SK-N-SH treated with all-trans-retinoic acid at 6 μM for 48 hours (cell line): ENCODE measurements around the gene CPA3.

Experiments
- TCF4 ChIP-seq: fragments of 250-450 bp; sonication (Bioruptor Pico); IDR thresholded peaks from 2 replicates; pipeline ENCODE4 v1.8.0; 2021; ENCODE audit warnings: mild to moderate bottlenecking, moderate library complexity, borderline replicate concordance
- TF ChIP-seq, protein P1 (sequence below): fragments of 250-450 bp; sonication (Bioruptor Pico); IDR thresholded peaks from 2 replicates; pipeline ENCODE4 v1.8.0; 2020; ENCODE audit warnings: mild to moderate bottlenecking, moderate library complexity, borderline replicate concordance
- TF ChIP-seq, protein P2 (sequence below): fragments of 250-450 bp; sonication (Bioruptor Pico); IDR thresholded peaks from 2 replicates; pipeline ENCODE4 v1.5.0; 2020; ENCODE audit warnings: mild to moderate bottlenecking, moderate library complexity

DNA sequence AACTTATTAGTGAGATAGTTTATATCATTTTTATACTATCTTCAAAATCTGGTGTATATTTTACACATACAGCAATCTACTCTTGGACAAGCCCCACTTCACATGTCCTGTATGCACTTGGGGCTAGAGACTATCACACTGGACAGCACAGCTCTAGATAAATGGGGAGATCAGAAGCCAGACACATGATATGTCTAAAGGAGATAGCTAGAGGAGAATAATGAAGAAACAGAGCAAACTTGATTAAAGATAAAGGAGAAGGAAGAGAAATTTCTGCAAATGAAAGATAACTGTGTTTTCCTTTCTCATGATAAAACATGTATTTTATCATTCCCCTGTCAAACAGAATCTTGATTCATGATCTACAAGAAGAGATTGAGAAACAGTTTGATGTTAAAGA, 13.0 kb downstream of the CPA3 start:
- TF ChIP-seq, protein P1, sequence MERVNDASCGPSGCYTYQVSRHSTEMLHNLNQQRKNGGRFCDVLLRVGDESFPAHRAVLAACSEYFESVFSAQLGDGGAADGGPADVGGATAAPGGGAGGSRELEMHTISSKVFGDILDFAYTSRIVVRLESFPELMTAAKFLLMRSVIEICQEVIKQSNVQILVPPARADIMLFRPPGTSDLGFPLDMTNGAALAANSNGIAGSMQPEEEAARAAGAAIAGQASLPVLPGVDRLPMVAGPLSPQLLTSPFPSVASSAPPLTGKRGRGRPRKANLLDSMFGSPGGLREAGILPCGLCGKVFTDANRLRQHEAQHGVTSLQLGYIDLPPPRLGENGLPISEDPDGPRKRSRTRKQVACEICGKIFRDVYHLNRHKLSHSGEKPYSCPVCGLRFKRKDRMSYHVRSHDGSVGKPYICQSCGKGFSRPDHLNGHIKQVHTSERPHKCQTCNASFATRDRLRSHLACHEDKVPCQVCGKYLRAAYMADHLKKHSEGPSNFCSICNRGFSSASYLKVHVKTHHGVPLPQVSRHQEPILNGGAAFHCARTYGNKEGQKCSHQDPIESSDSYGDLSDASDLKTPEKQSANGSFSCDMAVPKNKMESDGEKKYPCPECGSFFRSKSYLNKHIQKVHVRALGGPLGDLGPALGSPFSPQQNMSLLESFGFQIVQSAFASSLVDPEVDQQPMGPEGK (CRISPR knock-in tag): no peak
- no peak for TF ChIP-seq TCF4 (CRISPR knock-in tag)
- TF ChIP-seq, protein P2, sequence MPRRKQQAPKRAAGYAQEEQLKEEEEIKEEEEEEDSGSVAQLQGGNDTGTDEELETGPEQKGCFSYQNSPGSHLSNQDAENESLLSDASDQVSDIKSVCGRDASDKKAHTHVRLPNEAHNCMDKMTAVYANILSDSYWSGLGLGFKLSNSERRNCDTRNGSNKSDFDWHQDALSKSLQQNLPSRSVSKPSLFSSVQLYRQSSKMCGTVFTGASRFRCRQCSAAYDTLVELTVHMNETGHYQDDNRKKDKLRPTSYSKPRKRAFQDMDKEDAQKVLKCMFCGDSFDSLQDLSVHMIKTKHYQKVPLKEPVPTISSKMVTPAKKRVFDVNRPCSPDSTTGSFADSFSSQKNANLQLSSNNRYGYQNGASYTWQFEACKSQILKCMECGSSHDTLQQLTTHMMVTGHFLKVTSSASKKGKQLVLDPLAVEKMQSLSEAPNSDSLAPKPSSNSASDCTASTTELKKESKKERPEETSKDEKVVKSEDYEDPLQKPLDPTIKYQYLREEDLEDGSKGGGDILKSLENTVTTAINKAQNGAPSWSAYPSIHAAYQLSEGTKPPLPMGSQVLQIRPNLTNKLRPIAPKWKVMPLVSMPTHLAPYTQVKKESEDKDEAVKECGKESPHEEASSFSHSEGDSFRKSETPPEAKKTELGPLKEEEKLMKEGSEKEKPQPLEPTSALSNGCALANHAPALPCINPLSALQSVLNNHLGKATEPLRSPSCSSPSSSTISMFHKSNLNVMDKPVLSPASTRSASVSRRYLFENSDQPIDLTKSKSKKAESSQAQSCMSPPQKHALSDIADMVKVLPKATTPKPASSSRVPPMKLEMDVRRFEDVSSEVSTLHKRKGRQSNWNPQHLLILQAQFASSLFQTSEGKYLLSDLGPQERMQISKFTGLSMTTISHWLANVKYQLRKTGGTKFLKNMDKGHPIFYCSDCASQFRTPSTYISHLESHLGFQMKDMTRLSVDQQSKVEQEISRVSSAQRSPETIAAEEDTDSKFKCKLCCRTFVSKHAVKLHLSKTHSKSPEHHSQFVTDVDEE: no peak
